H1 (cell line): Measurements from ENCODE around the gene KRTAP12-3. TPM values are rescaled to one million over a fixed set of nuclear protein-coding genes. Genes with fewer than 3 reads are reported as not detected.

Experiments used
- CTCF ChIA-PET: fragments of 300-600 bp; sonication (Branson Sonifier 250); formaldehyde crosslinking; loops from one replicate; lab custom pipeline; 2021; ENCODE audit not compliant: partially characterized antibody; lab: Charles Lee
- POLR2A ChIA-PET: fragments of 300-600 bp; sonication (Branson Sonifier 250); formaldehyde crosslinking; loops from one replicate; lab custom pipeline; 2021; ENCODE audit warnings: inconsistent platforms; ENCODE audit not compliant: partially characterized antibody; lab: Charles Lee
- DNase-seq, 2 experiments: peaks; one replicate each; pipeline versions ENCODE4 v3.0.0 to v3.0.0-alpha.2; 2010 to 2022; ENCODE audit warnings: low spot score in 2 of 2, low read depth in 1 of 2, mixed read lengths in 1 of 2
- FAIRE-seq: peaks from 2 replicates; lab custom pipeline; 2011; peaks lifted over from hg19 to GRCh38; lab: Jason Lieb, UNC
- H2AFZ ChIP-seq: 2 replicates; pipeline ENCODE4 v1.8.1; 2012; ENCODE audit warnings: low read length, inconsistent platforms
- H2AK5ac ChIP-seq: 2 replicates; pipeline ENCODE4 v1.6.1; 2013; ENCODE audit warnings: low read depth, low read length
- H2BK120ac ChIP-seq: replicated peaks from 2 replicates; pipeline ENCODE3; 2013; ENCODE audit warnings: low read depth, low read length, inconsistent platforms
- H2BK12ac ChIP-seq: 2 replicates; pipeline ENCODE4 v1.6.1; 2013; ENCODE audit warnings: low read depth, low read length
- H2BK15ac ChIP-seq: 2 replicates; pipeline ENCODE4 v1.6.1; 2013; ENCODE audit warnings: low read length
- H2BK20ac ChIP-seq: 2 replicates; pipeline ENCODE4 v1.6.1; 2013; ENCODE audit warnings: low read length
- H2BK5ac ChIP-seq: 2 replicates; pipeline ENCODE4 v1.6.1; 2013; ENCODE audit warnings: low read depth, low read length
- H3K14ac ChIP-seq: 2 replicates; pipeline ENCODE4 v1.6.1; 2013; ENCODE audit warnings: inconsistent platforms; ENCODE audit not compliant: insufficient read length
- H3K18ac ChIP-seq: 2 replicates; pipeline ENCODE4 v1.6.1; 2013; ENCODE audit warnings: low read length; ENCODE audit errors: extremely low read depth
- H3K23ac ChIP-seq: 2 replicates; pipeline ENCODE4 v1.6.1; 2013; ENCODE audit warnings: inconsistent platforms; ENCODE audit not compliant: insufficient read length
- H3K23me2 ChIP-seq: 2 replicates; pipeline ENCODE4 v1.6.1; 2013; ENCODE audit warnings: low read depth, low read length
- H3K27ac ChIP-seq: 2 replicates; pipeline ENCODE4 v1.6.1; 2011; ENCODE audit warnings: low read depth, low read length, inconsistent platforms
- H3K27me3 ChIP-seq, 4 experiments: replicated peaks in 1 of 4; 1 replicate in 1 of 4; 2 replicates in 3 of 4; pipeline versions ENCODE4 v1.6.1 to v1.8.1; 2011 to 2013; ENCODE audit warnings: low read length in 3 of 4, mild to moderate bottlenecking in 3 of 4, inconsistent platforms in 2 of 4, mixed read lengths in 2 of 4, moderate library complexity in 1 of 4; ENCODE audit not compliant: control insufficient read depth in 3 of 4, insufficient read depth in 3 of 4; ENCODE audit errors: extremely low read depth in 1 of 4
- H3K36me3 ChIP-seq, 4 experiments: 2 replicates each; pipeline versions ENCODE4 v1.6.1 to v1.8.1; 2011 to 2013; ENCODE audit warnings: mild to moderate bottlenecking in 4 of 4, low read length in 3 of 4, moderate library complexity in 2 of 4, control low read depth in 1 of 4, inconsistent platforms in 1 of 4; ENCODE audit not compliant: insufficient read depth in 4 of 4, control insufficient read depth in 2 of 4
- H3K4ac ChIP-seq: replicated peaks from 2 replicates; pipeline ENCODE3; 2013; ENCODE audit warnings: low read length, low read depth, mixed read lengths, inconsistent platforms; ENCODE audit not compliant: insufficient read length
- H3K4me1 ChIP-seq, 4 experiments: replicated peaks in 1 of 4; 1 replicate in 1 of 4; 2 replicates in 3 of 4; pipeline versions ENCODE4 v1.6.1 to v1.8.1; 2011 to 2013; ENCODE audit warnings: low read length in 3 of 4, inconsistent platforms in 2 of 4, mixed read lengths in 1 of 4; ENCODE audit not compliant: insufficient read depth in 4 of 4, control insufficient read depth in 3 of 4
- H3K4me2 ChIP-seq, 2 experiments: 2 replicates each; pipeline versions ENCODE4 v1.6.1 to v1.8.1; 2011 to 2013; ENCODE audit warnings: low read depth in 2 of 2, low read length in 2 of 2, control low read depth in 1 of 2, inconsistent platforms in 1 of 2, mild to moderate bottlenecking in 1 of 2; ENCODE audit not compliant: insufficient read depth in 1 of 2
- H3K4me3 ChIP-seq, 4 experiments: fragments of 200-600, 300-600 bp in 1 of 4; sonication (generic), shearing (Covaris generic), sonication (Bioruptor Twin) in 1 of 4; 2 replicates each; pipeline versions ENCODE4 v1.5.1 to v1.8.1; 2011 to 2016; ENCODE audit warnings: low read length in 4 of 4, low read depth in 3 of 4, control low read depth in 2 of 4, inconsistent platforms in 2 of 4, mild to moderate bottlenecking in 2 of 4, mixed read lengths in 1 of 4, moderate library complexity in 1 of 4; ENCODE audit not compliant: insufficient read depth in 2 of 4; ENCODE audit errors: extremely low read depth in 1 of 4
- H3K56ac ChIP-seq: replicated peaks from 2 replicates; pipeline ENCODE3; 2013; ENCODE audit warnings: low read depth, mild to moderate bottlenecking, mixed read lengths, low read length, inconsistent platforms; ENCODE audit not compliant: insufficient read length
- H3K79me1 ChIP-seq: 2 replicates; pipeline ENCODE4 v1.6.1; 2013; ENCODE audit warnings: low read depth, low read length, control low read depth
- H3K79me2 ChIP-seq, 2 experiments: 2 replicates each; pipeline versions ENCODE4 v1.6.1 to v1.8.1; 2012 to 2013; ENCODE audit warnings: low read length in 2 of 2, mild to moderate bottlenecking in 2 of 2, inconsistent platforms in 1 of 2; ENCODE audit not compliant: insufficient read depth in 2 of 2, control insufficient read depth in 1 of 2
- H3K9ac ChIP-seq, 4 experiments: replicated peaks in 1 of 4; 1 replicate in 1 of 4; 2 replicates in 3 of 4; pipeline versions ENCODE4 v1.6.1 to v1.8.1; 2011 to 2013; ENCODE audit warnings: low read depth in 3 of 4, low read length in 3 of 4, control low read depth in 2 of 4, mild to moderate bottlenecking in 2 of 4, moderate library complexity in 2 of 4, inconsistent platforms in 1 of 4; ENCODE audit errors: extremely low read depth in 1 of 4
- H3K9me3 ChIP-seq, 2 experiments: 2 replicates each; pipeline versions ENCODE4 v1.6.1 to v1.8.1; 2012 to 2013; ENCODE audit warnings: mild to moderate bottlenecking in 2 of 2, moderate library complexity in 2 of 2, control low read depth in 1 of 2, inconsistent platforms in 1 of 2, low read depth in 1 of 2, low read length in 1 of 2, mixed read lengths in 1 of 2; ENCODE audit not compliant: insufficient read depth in 2 of 2
- H4K20me1 ChIP-seq, 2 experiments: replicated peaks in 1 of 2; 2 replicates each; pipeline versions ENCODE3 to v1.8.1; 2011 to 2013; ENCODE audit warnings: inconsistent platforms in 2 of 2, low read length in 2 of 2, mild to moderate bottlenecking in 1 of 2; ENCODE audit not compliant: insufficient read depth in 2 of 2, control insufficient read depth in 1 of 2
- H4K5ac ChIP-seq: 2 replicates; pipeline ENCODE4 v1.6.1; 2013; ENCODE audit warnings: low read length, low read depth, mixed read lengths, inconsistent platforms; ENCODE audit not compliant: insufficient read length
- H4K8ac ChIP-seq: 2 replicates; pipeline ENCODE4 v1.8.0; 2013; ENCODE audit warnings: mild to moderate bottlenecking, moderate library complexity, low read length, inconsistent platforms; ENCODE audit not compliant: insufficient read depth; ENCODE audit errors: extremely low read depth
- H4K91ac ChIP-seq: replicated peaks from 2 replicates; pipeline ENCODE3; 2013; ENCODE audit warnings: low read length, mixed read lengths, inconsistent platforms; ENCODE audit not compliant: insufficient read length
- CTBP2 ChIP-seq: IDR thresholded peaks from 2 replicates; pipeline ENCODE4 v1.7.0; 2011; ENCODE audit warnings: borderline replicate concordance, mild to moderate bottlenecking, moderate library complexity, mixed read lengths, low read length; ENCODE audit not compliant: insufficient read depth, insufficient read length
- HDAC6 ChIP-seq: IDR thresholded peaks from one replicate; pipeline ENCODE4 v1.7.1; 2012; ENCODE audit warnings: low read depth, mild to moderate bottlenecking, inconsistent platforms, low read length, moderate library complexity
- POLR2AphosphoS5 ChIP-seq: IDR thresholded peaks from 2 replicates; pipeline ENCODE4 v1.6.1; 2011; ENCODE audit warnings: low read depth, low read length
- SIX5 ChIP-seq: IDR thresholded peaks from 2 replicates; pipeline ENCODE4 v1.6.1; 2011; ENCODE audit warnings: mild to moderate bottlenecking, low read depth, low read length
- WGBS, 2 experiments: shearing (Covaris generic) in 1 of 2; methylation state at CpG; one replicate each; pipeline versions ENCODE4 v1.1.6 to v1.1.7; 2013 to 2015; ENCODE audit warnings: low lambda C conversion rate in 2 of 2, mixed read lengths in 2 of 2, inconsistent platforms in 1 of 2, low coverage in 1 of 2, missing lambda C conversion rate in 1 of 2; ENCODE audit not compliant: insufficient replicate concordance in 2 of 2, insufficient coverage in 1 of 2, insufficient read length in 1 of 2; ENCODE audit errors: extremely low coverage in 1 of 2, missing lambda C conversion rate in 1 of 2; 5-methylcytosine and 5-hydroxymethylcytosine counted together
- polyA plus RNA-seq, 7 experiments: library from polyadenylated mRNA; depleted of rRNA in 3 of 7; stranded (reverse) in 5 of 7; unstranded in 2 of 7; fragments of >200 nt in 5 of 7; fragments of 200-250 nt in 2 of 7; gene quantifications; 1 replicate in 5 of 7; 2 replicates in 1 of 7; 4 replicates in 1 of 7; pipeline versions ENCODE4 v1.2.1 to v1.2.3, GENCODE V29; 2011 to 2013; ENCODE audit warnings: missing spikeins in 2 of 7, mixed read lengths in 2 of 7
- total RNA-seq: library from RNA; stranded (reverse); fragmentation: NEBNext Ultra II Directional; extraction: Animal tissue kit (Norgen Biotek cat#: 25700); gene quantifications from 2 replicates; pipeline ENCODE4 v1.2.1, GENCODE V29; 2021

The KRTAP12-3 gene
- total and polyA plus RNA-seq, 2 of the 8 experiments (the other 6 are each of a cell fraction or from before 2014, with no cell fraction given), result not detected

DNA sequence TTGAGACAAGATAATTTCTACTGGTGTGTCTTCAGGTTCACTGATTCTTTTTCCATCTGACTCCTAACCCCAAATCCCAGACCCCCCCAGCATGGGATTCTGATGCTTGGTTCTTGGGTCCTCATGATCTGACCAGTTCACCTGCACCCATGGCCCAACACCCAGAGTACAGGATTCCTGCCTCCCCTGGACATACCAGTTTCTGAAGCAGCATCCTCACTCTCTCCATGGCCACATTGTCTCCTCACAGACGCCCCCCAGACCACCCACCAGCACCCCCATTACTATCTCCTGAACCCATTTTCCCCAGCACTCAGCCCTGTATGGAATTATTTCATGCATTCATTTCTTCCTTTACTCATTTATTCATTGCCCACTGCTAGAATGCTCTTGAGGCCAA lies 864 bp upstream of the KRTAP12-3 start:
- Histone ChIP-seq H3K9ac (no peak overlapping the region), H3K4me1 (peaks cover 0 to 9% (median 3%) of the 10 kb centered on the region in 4 experiments; a peak in 5 of 7 replicates), H3K79me2 (no peaks in the 10 kb centered on the region), H3K23me2 (no peaks in the 10 kb centered on the region), H2AK5ac (no peak overlapping the region), H2BK12ac (no peak overlapping the region), H3K4me3 (no peak overlapping the region), H2BK5ac (no peak overlapping the region), H4K5ac (no peak overlapping the region), H2BK120ac (no peak overlapping the region), H2BK15ac (no peak overlapping the region), H3K18ac (no peak overlapping the region), H3K14ac (no peak overlapping the region), H3K23ac (no peak overlapping the region), H3K4ac (no peak overlapping the region), H3K27me3 (peaks cover 0 to 2% (median 0%) of the 10 kb centered on the region in 4 experiments; a peak in 1 of 7 replicates), H3K9me3 (peaks cover 0 to 4% of the 10 kb centered on the region in 2 experiments; a peak in 2 of 4 replicates), H3K79me1 (no peaks in the 10 kb centered on the region), H4K91ac (no peak overlapping the region), H2AFZ (no peak overlapping the region), H3K4me2 (no peak overlapping the region), H3K56ac (no peak overlapping the region), H3K36me3 (no peaks in the 10 kb centered on the region), H2BK20ac (no peak overlapping the region), H3K27ac (no peak overlapping the region), H4K20me1 (no peaks in the 10 kb centered on the region), H4K8ac (no peak overlapping the region)
- TF ChIP-seq HDAC6, result no peak
- no peak for TF ChIP-seq SIX5
- no peak for TF ChIP-seq POLR2AphosphoS5
- TF ChIP-seq CTBP2, result no peak
- ChIA-PET POLR2A (no interaction called here), CTCF (no interaction called here)
- 78% methylated on average over 1 of the region's 1 CpG; no CpG with 5 or more reads in 1 of the 2 experiments for WGBS, 2 experiments
- DNase-seq (no peak), FAIRE-seq (no peak)
